T-helper 2 cell (primary cell): ENCODE results near the gene TMPRSS15.
"Not testable (repeated sequence)": the region's sequence is repeated elsewhere in the genome, so short reads cannot be mapped to it uniquely, and the experiment has no call there.

Source experiments
- DNase-seq, 5 experiments: peaks; one replicate each; pipeline versions ENCODE4 v3.0.0 to v3.0.0-alpha.2; 2012 to 2022
- total RNA-seq, 2 donors: gene quantifications; one replicate each; lab custom pipeline; 2026; lab: John Stamatoyannopoulos, UW

The TMPRSS15 gene
- total RNA-seq: 0 reads per million in 2 donors

DNA sequence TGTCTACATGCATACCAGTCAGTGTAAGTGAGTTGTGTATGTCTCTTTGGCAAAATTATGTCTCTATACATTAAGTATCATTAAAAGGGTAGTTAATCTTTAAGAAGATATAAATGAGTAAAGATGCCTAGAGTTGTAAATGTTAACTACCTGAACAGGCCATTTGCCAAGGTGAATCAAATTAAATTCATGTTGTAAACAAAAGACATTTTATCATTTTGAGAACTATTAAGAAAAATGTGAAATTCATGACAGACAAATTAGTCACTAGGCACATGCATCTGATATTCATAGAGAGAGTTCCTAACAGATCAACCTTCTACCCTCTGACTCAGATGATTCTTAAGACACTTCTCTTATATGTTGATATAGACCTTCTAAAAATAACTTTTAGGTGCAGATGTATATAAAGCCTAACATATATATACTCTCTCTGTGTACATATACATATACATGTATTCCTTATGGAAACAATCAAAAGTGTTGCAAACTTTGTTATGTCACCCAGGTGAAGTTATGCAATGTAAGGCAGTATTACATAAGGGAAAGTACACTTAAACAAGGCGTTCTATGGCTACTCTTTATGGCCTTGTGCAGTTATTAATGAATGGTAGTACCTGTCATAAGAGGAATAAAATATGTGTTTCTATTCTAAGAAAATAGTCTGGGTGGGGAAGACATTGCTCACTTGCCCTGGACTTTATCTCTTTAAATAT lies at the start of gene TMPRSS15:
TSS of gene TMPRSS15 (minus strand) at position 51 of the 716 bp plus-strand sequence. CDS start 163 bp downstream, outside the sequence.
- no peak for DNase-seq

DNA sequence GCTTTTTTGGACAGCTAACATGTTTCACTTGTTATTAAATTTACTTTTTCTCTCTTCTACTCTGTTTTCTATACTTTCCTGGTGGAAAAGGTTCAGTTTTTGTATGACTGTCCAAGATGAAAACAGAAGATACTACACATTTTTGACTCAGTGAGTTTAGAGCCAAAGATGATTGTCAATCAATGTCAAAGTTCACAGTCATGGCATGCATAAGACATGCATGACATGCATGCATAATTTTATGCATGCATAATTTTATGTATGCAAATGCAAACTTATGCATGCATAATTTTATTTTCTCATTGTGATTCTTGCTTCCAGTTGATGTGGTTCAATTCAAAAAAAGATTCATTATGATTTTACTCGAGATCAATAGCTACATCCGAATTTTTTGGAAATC lies 48.1 kb upstream of the TMPRSS15 start:
- DNase-seq: no peak

DNA sequence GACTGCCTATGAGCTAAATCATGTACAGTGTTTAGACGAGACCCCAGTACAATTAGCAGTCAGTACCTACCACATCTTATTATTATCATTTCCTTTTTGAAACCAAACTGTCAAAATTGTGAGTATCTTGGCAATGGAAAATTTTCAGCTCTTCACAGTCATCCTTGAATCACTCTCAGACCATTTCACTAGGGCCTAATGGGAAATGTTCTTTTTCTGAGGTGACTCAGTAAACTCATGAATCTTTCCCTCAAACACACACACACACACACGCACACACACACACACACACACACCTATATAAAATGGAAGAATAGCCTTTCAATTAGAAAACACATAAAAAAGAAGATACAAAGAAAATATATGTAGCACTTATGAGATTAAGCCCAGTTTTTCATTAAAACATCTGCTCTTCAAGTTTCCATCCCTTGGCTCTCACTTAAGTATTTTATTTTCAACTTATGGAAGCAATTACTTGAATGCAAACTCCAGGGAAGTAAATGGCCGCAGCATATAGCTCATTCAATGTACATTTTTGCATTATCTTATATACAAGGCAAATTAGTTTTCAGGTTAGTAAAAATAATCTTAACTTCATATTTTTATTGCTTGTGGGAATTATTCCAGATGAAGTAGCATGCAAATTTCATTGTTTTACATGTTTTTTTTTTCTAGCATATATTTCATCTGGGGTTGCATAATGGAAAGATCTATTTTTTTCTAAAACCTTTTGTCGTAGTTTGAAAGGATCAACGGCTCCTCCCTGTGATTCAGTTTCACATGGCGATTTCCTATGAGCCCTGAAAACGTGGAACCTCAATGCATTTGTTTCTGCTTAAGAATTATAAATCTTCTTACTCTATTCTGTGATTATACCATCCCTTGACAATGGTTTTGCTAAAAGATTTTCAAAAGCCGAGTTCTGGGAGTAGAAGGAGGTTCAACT lies 46.3 kb upstream of the TMPRSS15 start:
- DNase-seq: no peak

DNA sequence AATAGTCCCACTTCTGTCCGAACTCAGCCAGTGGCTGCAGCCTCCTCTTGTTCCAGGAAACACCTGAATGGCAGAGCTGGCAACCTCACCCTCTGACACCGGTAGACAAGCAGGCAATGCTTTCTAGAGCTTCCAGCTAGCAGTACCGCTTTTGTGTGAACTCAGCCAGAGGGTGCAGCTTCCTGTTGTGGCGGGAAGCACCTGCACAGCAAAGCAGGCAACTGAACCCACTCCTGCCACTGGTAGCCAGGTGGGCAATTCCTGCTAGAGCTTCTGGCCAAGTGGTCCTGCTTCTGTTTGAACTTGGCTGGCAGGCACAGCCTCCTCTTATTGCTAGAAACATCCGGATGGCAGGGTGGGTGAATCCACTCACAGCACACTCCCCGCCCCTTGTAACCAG lies 40.1 kb upstream of the TMPRSS15 start:
- DNase-seq: peak in 1 of 5 experiments; percentile 0

DNA sequence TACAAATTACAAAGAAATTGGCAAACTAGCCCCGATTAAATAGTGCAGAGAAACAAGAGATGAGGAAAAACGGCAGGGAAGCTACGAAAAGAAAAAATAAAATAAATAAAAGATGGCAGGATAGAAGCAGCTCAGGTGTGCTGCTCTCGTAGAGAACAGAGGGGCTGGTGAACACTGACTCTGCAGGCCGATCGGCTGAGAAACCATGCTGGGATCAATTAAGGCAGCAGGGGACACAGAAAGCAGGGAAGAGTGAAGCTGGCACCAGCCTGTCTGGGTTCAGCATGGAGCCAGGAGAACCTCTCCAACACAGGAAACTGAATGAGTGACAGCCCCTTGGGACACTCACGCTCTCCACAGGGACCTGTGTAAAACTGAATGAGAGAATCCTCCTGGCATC lies 39.5 kb upstream of the TMPRSS15 start:
- DNase-seq: no peak

DNA sequence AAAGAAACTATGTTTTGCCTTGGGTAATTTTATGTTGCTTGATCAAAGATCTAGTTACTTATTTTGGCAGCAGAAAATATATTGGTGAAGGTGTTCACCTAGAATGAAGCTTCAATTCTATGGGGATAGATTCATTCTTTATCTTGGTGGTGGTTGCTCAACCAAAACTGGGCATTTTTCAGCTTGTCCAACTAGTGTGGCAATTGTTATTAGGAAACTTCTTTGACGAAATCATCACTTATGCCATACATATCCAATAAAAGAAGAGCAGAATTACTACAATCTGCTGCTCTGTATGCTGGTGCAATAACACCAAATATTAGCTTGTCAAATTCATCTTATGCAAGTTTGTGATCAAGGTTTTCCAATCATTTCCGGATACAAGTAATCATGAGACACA lies 26.8 kb upstream of the TMPRSS15 start:
- no peak for DNase-seq

DNA sequence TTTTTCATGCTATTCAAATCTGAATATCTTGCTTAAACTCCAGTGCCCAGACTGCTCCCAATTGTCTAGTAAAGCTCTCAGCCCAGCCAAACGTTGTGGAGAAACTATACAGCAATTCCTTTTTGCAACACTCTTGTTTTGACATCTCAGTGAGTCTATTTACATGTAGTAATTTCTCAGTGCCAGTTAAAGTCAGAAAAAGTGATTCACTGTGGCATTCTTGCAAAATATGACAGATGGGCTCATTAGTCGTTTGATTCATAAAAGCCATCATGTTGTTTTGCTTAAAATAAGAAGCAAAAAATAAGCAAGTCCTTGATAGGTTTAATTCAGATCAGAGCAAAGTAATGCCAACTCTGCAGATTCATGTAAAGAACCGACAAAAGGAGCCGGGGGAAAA lies 20.7 kb upstream of the TMPRSS15 start:
- no peak for DNase-seq

DNA sequence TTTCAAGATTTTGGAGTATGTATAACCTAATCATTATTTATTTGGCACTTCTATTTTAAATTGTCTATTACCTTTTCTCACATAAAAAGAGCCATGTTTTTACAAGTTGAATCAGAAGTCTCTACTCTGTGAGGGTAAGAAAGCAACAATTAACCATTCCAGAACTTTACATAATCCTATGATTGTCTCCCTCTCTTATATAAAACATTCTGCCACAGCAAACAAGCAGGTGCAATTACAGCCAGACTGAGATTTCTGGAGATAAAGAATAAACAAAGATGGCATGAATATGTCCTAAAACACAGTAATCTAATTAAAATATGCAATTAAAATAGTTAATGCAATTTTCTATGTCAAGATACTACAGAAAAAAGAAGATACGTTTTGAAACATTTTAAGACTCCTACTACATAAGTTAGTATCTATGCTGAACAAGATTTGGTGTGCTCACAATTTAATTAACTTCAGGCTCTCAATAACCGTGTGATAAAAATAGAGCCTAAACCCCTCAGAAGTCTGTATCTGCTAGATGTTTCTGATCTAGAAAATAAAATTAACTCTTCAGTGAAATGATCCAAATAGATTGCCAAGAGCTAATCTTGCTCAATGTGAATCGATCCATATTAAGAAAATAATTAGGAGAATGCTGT lies 13.7 kb upstream of the TMPRSS15 start:
- no peak for DNase-seq

DNA sequence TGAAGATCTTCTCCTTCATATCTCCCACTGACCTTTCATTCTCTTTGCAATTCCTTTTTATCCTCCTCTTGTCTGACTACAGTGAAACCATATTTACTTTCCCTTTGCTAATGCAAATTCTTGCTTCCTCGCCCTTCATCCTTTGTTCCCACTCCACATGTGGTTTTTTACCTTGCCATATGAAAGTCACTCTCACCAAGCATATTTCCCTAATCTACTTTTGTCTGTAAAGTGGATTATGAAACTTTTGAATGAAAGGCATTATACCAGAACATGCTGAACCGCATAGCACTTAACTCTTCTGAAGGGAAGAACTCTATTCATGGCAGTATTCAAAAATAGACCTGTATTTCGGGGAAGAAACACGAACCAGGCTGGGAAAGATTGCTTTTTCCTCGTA lies 8.0 kb upstream of the TMPRSS15 start:
- DNase-seq: no peak

DNA sequence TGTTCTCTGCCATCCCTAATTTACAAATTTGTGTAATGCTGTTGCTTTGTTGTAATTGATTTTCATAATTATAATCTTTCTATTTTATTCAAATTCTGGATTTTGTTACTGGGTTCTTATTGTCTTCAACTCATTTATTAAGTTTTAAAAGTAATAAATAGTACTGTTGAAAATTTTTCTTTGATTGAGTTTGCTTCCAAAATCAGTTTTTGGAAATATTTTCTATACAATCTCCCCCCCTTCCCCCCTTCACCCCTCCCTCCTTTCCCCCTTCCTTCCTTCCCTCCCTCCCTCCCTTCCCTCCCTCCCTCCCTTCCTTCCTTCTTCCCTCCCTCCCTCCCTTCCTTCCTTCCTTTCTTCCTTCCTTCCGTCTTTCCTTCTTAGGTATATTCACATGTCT lies 6.0 kb upstream of the TMPRSS15 start:
- DNase-seq: no peak

DNA sequence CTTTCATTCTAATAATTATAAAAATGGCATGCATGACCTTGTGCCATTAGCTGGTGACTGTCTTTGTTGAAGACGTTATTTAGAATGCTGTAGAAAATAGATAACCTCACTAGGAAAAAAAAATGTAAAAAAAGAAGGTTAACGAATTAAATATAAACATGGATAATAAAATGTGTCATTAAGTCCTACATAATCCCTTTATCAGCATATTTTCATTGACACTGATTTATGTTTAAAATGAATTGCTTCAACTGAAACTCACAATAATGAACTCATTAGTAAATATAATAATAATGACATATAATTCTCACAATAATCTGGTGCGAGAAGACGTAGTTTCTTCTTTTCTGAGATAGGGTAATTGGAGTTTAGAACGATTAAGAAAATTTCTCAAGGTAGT lies 4.7 kb downstream of the TMPRSS15 start:
- no peak for DNase-seq

DNA sequence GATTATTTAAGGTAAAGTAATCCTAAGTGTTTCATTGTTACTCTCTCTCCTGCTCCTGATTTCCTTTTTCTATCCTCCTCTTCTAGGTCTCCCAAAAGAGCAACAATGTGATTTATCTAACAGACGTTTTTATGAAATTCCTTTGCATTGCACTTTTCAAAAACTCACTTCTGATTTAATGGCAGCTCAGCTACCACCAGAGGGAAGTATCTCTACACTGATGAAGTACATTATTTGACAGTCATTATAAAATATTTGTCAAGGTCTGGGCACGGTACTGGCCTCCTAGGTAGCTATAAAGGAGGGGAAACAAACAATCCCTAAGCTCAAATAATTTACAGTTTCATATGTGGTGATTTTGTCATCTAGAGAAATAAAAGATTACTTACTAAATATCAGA lies 15.6 kb downstream of the TMPRSS15 start:
- DNase-seq: no peak

DNA sequence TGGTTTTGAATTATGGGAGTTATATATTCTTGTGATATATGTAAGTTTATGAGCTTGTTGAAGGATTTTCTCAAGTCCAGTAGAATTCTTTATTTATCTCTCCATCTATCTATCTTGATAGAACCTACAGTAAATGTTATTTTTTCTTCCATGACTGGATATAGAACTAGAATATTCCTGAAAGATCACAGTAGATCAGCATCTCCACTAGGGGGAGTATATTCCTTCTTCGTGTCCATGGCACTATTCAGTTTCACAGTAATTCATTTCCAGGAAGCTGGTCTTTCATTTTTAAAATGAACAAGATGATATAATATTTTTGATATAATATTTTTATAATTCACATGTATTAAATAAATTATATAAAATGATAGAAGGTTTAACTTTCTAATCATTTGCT lies 18.8 kb downstream of the TMPRSS15 start:
- DNase-seq: no peak

DNA sequence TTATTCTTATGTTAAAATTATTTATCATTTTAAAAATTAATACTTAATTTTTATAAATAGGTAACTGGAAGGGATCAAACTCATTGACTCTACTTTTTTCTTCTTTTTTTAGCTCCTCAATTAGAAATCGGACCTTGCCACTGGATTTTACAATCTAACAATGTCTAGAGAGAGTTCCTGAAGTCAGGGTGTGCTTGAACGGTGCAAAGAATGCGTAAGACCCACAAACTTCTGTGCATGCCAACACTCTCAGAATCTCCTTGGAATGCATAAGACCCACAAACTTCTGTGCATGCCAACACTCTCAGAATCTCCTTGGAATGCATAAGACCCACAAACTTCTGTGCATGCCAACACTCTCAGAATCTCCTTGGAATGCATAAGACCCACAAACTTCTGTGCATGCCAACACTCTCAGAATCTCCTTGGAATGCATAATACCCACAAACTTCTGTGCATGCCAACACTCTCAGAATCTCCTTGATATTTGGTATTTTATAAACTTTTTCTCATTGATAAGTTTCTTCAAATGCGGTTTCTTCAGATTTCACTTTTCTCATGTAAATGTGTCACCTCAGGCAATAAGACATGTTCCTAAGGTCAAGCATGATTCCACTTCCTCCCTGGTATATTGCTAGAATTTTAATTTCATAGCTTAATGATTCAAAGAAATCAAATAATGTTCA lies 20.5 kb downstream of the TMPRSS15 start:
- not testable (repeated sequence) for DNase-seq

DNA sequence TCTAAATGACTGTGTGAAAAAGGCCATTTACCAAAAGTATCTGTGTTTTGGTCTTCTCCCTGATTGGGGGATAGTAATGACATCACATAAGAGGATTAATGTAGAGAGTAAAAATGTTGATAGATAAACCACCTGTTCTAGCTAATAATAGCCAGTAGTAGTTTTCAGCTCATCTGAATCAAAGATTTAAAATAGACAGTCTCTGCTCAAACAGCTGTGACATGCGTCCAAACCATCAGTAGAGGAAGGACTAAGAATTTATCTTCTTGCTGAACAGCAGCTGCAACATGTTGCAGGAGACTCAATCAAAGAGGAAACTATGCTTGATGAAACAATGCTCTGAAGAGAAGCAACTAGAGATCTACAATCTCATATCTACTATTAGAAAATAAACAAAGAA lies 21.4 kb downstream of the TMPRSS15 start:
- DNase-seq: no peak

DNA sequence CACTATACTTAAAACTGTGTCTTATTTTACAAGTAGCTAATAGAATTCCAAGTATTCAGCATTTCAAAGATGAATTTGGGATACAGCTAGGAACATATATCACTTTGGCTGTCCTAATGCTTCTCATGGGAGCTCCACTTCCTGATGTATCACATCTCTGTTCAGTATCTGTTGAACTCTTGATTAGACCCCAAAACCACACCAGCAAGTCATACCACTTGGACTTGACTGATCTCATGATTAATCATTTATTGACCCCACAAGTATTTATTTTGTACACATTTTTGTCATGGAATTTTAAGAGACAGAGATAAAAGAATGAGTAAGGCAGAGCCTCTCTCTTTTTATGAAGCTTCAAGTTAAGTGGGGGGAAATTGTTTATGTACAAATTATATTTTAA lies 30.0 kb downstream of the TMPRSS15 start:
- no peak for DNase-seq

DNA sequence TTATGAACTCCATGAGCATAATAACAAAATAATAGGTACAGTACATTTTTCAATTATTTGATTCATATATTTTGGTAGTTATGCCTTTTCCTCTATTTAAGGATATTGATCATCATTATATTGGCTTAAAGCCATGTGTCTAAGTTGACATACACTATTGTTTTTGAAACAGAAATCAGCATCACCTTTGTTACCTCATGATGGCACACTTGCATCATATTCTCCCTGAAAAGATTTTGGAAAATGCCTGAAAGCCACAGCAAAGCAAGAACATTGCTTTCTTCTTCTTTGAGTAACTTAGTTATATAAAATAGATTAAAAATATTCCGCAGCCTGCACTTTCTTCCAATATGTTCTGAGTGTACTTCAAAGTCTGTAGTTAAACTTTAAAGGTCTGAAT lies 33.3 kb downstream of the TMPRSS15 start:
- DNase-seq: no peak

DNA sequence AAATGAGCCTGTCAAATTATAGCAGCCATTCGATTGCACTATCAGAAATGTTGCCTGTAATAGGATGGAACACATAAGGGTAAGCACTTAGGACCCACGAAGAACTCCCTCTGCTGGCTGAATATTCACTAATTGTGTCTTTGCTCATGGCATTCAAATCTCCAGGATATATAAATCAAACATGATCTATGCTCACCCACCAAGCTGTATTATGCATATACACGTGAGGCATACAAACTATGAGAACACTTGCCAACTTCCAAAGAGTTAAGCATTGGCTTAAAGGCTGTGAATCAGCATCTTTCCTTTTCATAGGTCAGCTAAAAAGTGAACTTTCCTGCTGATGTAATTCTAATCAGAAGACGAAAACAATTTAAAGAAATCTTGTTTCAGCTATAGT lies 34.5 kb downstream of the TMPRSS15 start:
- DNase-seq: peak in 1 of 5 experiments; percentile 1

DNA sequence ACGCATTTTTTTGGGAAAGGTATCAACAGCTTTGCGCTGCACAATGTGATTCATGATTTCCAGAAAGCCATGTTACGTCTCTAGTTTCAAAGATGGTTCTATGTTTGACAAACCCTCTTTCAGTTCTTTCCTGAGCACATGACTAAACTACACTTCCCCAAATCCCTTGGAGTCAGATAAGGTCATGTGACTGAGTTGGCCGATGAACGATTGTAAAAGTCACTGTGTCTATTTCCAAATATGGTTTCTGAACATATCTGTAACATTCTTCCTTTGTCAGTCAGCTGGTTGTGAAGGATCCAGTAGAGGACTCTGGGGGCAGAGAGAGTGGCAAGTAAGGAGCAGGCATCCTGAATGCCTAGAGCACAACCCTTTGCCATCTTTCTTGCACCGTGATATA lies 35.4 kb downstream of the TMPRSS15 start:
- DNase-seq: no peak

DNA sequence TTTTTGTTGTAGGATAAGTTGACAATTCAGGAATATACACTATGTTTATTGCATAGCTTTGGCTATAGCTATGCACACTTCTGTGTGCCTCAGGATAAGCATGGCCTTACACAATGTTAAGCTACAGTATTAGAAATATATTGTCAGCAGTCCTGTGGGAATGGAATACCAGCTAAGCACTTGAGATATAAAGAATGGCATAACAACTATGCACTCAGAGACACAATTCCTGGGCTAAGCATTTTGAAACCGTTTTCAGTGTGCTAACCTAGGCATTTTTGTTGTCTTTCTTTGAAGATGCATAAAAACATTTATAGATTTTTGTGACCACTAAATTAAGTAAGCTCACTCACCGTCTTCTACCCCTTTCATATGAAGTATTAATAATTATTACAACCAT lies 46.8 kb downstream of the TMPRSS15 start:
- no peak for DNase-seq

DNA sequence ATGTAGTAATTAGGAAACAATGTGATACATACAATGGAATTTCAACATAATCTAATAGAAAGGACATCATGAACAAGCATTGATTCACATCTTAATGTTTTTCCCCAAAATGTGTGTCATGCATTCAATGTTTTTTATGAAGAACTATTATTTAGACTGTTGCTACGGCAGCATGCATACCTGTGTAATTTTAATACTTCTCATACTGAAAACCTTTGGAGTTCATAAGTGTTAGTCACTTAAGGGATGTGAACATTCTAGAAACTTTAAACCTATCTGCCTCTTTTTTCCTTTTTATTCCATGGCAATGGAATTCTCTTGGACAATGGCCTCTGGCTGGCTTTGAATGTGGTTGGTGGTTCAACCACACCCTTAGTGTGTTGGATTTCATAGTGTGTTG lies 48.6 kb downstream of the TMPRSS15 start:
- DNase-seq: no peak

DNA sequence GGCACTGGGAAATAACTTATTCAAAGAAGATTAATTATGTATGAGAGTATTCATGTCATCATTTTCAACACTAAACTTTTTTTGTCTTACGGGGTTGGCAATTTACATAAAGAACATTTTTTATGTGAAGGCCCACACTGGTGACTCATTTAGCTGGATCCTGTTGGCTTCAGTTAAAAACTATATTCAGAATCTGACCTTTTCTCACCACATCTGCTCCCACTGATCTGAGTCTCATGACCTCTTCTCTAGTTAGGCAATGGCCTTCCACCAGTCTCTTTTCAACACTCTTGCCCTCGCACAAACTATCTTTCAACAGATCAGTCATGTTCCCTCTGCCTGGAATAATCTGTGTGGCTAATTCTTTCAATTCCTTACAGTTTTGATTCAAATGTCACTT lies 53.4 kb downstream of the TMPRSS15 start:
- DNase-seq: no peak

DNA sequence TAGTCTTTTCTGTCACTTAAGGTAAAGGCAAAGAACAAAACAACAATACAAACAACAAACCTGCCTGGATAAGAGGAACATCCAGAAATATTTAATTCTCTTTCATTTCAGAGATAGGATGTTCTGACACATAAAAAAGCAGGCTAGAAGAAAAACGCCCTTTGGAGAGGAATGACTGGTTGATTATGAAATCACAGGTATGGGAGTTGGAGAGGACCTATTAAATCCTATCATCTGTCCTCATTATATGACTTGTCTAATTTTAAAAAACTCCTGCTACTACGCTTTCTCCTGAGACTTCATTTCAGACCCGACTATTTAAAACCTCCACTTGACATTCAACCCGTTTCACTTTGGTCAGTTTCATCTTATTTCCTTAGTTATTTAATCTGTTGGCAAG lies 54.1 kb downstream of the TMPRSS15 start:
- no peak for DNase-seq
